Progenitor cell of endocrine pancreas (in vitro differentiated cells): Measurements from ENCODE around the gene CCDC88B. TPM values are rescaled to one million over a fixed set of nuclear protein-coding genes. Genes with fewer than 3 reads are reported as not detected.

Experiments used
- DNase-seq: peaks from one replicate; pipeline ENCODE4 v3.0.0; 2021; ENCODE audit warnings: low spot score; ENCODE audit not compliant: unreplicated experiment
- H3K27ac Mint-ChIP-seq: 2 replicates; pipeline ENCODE4 v1.8.0; 2021; ENCODE audit warnings: mild to moderate bottlenecking, moderate library complexity, mixed read lengths
- H3K27me3 Mint-ChIP-seq: 2 replicates; pipeline ENCODE4 v1.8.0; 2021; ENCODE audit warnings: mixed read lengths
- H3K36me3 Mint-ChIP-seq: 2 replicates; pipeline ENCODE4 v1.8.0; 2022; ENCODE audit warnings: mixed read lengths; ENCODE audit not compliant: insufficient read depth
- H3K4me1 Mint-ChIP-seq: 2 replicates; pipeline ENCODE4 v1.8.0; 2021; ENCODE audit warnings: low read depth, mixed read lengths
- H3K4me3 Mint-ChIP-seq: 2 replicates; pipeline ENCODE4 v1.8.0; 2021; ENCODE audit warnings: low read depth, mild to moderate bottlenecking, moderate library complexity, mixed read lengths
- H3K9me3 Mint-ChIP-seq: 2 replicates; pipeline ENCODE4 v1.8.0; 2021; ENCODE audit warnings: low read depth, mixed read lengths
- total RNA-seq: library from RNA; stranded (reverse); gene quantifications from 2 replicates; pipeline ENCODE4 v1.2.1, GENCODE V29; 2021
- TF ChIP-seq, protein P1 (sequence below): fragments of 200-600 bp; sonication (generic); IDR thresholded peaks from one replicate; pipeline ENCODE4 v1.5.0; 2021; ENCODE audit warnings: antibody characterized with exemption, mild to moderate bottlenecking; ENCODE audit not compliant: unreplicated experiment

CCDC88B gene
- total RNA-seq, 1 donor from 2014 or later, result 4.3 TPM

GRCh38 chr11:64388894-64389293 is 48.9 kb downstream of the CCDC88B start:
- Mint-ChIP-seq H3K27me3 (peaks cover 33% of the 10 kb centered on the region), H3K4me3 (no peak overlapping the region), H3K36me3 (no peaks in the 10 kb centered on the region), H3K27ac (no peak overlapping the region), H3K9me3 (no peaks in the 10 kb centered on the region), H3K4me1 (no peaks in the 10 kb centered on the region)
- no peak for DNase-seq
- TF ChIP-seq, protein P1, sequence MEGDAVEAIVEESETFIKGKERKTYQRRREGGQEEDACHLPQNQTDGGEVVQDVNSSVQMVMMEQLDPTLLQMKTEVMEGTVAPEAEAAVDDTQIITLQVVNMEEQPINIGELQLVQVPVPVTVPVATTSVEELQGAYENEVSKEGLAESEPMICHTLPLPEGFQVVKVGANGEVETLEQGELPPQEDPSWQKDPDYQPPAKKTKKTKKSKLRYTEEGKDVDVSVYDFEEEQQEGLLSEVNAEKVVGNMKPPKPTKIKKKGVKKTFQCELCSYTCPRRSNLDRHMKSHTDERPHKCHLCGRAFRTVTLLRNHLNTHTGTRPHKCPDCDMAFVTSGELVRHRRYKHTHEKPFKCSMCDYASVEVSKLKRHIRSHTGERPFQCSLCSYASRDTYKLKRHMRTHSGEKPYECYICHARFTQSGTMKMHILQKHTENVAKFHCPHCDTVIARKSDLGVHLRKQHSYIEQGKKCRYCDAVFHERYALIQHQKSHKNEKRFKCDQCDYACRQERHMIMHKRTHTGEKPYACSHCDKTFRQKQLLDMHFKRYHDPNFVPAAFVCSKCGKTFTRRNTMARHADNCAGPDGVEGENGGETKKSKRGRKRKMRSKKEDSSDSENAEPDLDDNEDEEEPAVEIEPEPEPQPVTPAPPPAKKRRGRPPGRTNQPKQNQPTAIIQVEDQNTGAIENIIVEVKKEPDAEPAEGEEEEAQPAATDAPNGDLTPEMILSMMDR, result no peak

DNA sequence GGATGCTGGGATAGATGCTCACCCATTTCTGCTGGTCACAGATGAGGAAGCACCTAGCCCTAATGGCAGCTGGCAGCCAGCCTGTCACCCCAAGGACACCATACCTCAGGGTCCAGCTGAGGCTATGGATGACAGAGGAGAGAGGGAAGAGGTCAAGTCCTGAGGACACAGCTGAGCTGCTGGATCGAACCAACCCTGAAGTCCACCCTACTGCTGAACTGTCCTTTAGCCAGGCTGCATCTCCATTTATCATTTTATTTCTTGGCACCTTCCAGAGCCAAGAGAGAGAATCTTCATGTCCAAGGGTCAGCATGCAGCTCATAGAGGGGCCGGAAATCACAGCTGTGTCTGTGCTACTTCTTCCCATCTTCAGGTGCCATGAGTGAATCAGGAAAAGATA is 49.8 kb downstream of the CCDC88B start:
- TF ChIP-seq, protein P1, result no peak
- H3K4me3 Mint-ChIP-seq, result no peak overlapping the region
- H3K4me1 Mint-ChIP-seq, result no peaks in the 10 kb centered on the region
- H3K36me3 Mint-ChIP-seq, result no peaks in the 10 kb centered on the region
- no peak for DNase-seq
- no peaks in the 10 kb centered on the region for H3K9me3 Mint-ChIP-seq
- peaks cover 42% of the 10 kb centered on the region for H3K27me3 Mint-ChIP-seq
- H3K27ac Mint-ChIP-seq, result no peak overlapping the region

GRCh38 chr11:64390558-64390957 is 50.6 kb downstream of the CCDC88B start:
- Mint-ChIP-seq H3K36me3 (no peaks in the 10 kb centered on the region), H3K4me1 (peaks cover 2% of the 10 kb centered on the region), H3K9me3 (no peaks in the 10 kb centered on the region), H3K4me3 (no peak overlapping the region), H3K27ac (no peak overlapping the region), H3K27me3 (peaks cover 43% of the 10 kb centered on the region)
- TF ChIP-seq, protein P1, result no peak
- DNase-seq, result no peak

- Mint-ChIP-seq H3K36me3 (no peaks in the 10 kb centered on the region), H3K4me3 (no peak overlapping the region), H3K4me1 (peaks cover 5% of the 10 kb centered on the region), H3K9me3 (no peaks in the 10 kb centered on the region), H3K27me3 (peaks cover 44% of the 10 kb centered on the region), H3K27ac (no peak overlapping the region)
- TF ChIP-seq, protein P1, result no peak
- DNase-seq, result no peak
Observed at GRCh38 chr11:64391839-64392238, 51.8 kb downstream of the CCDC88B start.

DNA sequence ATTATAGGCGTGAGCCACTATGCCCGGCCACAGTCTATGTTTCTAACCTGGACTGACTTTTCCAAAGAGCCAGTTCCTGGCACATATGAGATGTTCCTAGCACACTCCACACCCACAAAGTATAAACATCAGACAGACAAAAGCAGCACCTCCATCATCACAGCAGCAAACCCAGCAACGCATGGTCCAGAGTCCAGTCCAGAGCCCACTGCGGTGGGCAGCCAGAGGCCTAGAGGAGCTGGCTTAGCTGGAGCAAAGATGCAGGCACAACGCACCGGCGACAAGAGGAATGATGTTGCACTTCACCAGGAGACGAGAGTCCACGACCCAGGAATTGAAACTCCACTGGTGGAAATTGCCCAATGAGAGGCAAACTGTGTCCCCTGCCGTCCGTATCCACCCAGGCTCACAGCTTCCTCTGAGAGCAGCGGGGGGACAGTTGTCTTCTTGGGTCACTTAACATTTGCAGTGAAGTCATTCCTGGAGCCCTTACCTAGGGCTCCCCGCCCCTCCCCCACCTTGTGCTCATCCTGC is 55.6 kb downstream of the CCDC88B start:
- H3K4me3 Mint-ChIP-seq, result no peak overlapping the region
- no peaks in the 10 kb centered on the region for H3K9me3 Mint-ChIP-seq
- TF ChIP-seq, protein P1, result no peak
- H3K4me1 Mint-ChIP-seq, result peaks cover 5% of the 10 kb centered on the region
- no peak for DNase-seq
- no peaks in the 10 kb centered on the region for H3K36me3 Mint-ChIP-seq
- peaks cover 29% of the 10 kb centered on the region for H3K27me3 Mint-ChIP-seq
- no peak overlapping the region for H3K27ac Mint-ChIP-seq
